GM21619 (cell line): Measurements from ENCODE around the gene CCDC18.
"Not testable (repeated sequence)": the region's sequence is repeated elsewhere in the genome, so short reads cannot be mapped to it uniquely, and the experiment has no call there.

ENCODE experiments used
- ATAC-seq: cut with Tn5 transposase; IDR thresholded peaks from one replicate; pipeline ENCODE4 v1.9.1; 2021; ENCODE audit not compliant: unreplicated experiment

Gene CCDC18

GRCh38 chr1:93238425-93238824 is 57.9 kb downstream of the CCDC18 start:
- ATAC-seq, result no peak

- no peak for ATAC-seq
Measured at GRCh38 chr1:93239863-93240262, 59.3 kb downstream of the CCDC18 start.

- ATAC-seq, result not testable (repeated sequence)
Measured at GRCh38 chr1:93243233-93243632, 62.7 kb downstream of the CCDC18 start.

GRCh38 chr1:93244298-93245069 is 64.0 kb downstream of the CCDC18 start:
- no peak for ATAC-seq

- ATAC-seq, result no peak
Measured at GRCh38 chr1:93251966-93252365, 71.4 kb downstream of the CCDC18 start.

GRCh38 chr1:93252598-93252997 is 72.1 kb downstream of the CCDC18 start:
- no peak for ATAC-seq

- ATAC-seq, result no peak
Measured at GRCh38 chr1:93253516-93253915, 73.0 kb downstream of the CCDC18 start.

GRCh38 chr1:93255222-93256079 is 74.9 kb downstream of the CCDC18 start:
- no peak for ATAC-seq

- ATAC-seq, result no peak
Measured at GRCh38 chr1:93256433-93256832, 75.9 kb downstream of the CCDC18 start.

GRCh38 chr1:93257889-93258288 is 77.4 kb downstream of the CCDC18 start:
- no peak for ATAC-seq

GRCh38 chr1:93260726-93261125 is 80.2 kb downstream of the CCDC18 start:
- not testable (repeated sequence) for ATAC-seq

- no peak for ATAC-seq
Measured at GRCh38 chr1:93262645-93263044, 82.1 kb downstream of the CCDC18 start.

- not testable (repeated sequence) for ATAC-seq
Measured at GRCh38 chr1:93268888-93269287, 88.4 kb downstream of the CCDC18 start.

GRCh38 chr1:93275262-93275633 is 94.7 kb downstream of the CCDC18 start:
- not testable (repeated sequence) for ATAC-seq

- no peak for ATAC-seq
Measured at GRCh38 chr1:93275634-93276295, 95.2 kb downstream of the CCDC18 start.

GRCh38 chr1:93277530-93277929 is 97.0 kb downstream of the CCDC18 start:
- not testable (repeated sequence) for ATAC-seq

- ATAC-seq, result no peak
Measured at GRCh38 chr1:93283496-93283895, 103.0 kb downstream of the CCDC18 start.

GRCh38 chr1:93288558-93288957 is 108.0 kb downstream of the CCDC18 start:
- ATAC-seq, result no peak

GRCh38 chr1:93296555-93297154 is 116.1 kb downstream of the CCDC18 start:
- no peak for ATAC-seq

- ATAC-seq, result no peak
Measured at GRCh38 chr1:93301131-93301530, 120.6 kb downstream of the CCDC18 start.

GRCh38 chr1:93302078-93302477 is 121.6 kb downstream of the CCDC18 start:
- ATAC-seq, result no peak
